Measurements from ENCODE around the gene GPC1. TPM values are rescaled to one million over a fixed set of nuclear protein-coding genes. Genes with fewer than 3 reads are reported as not detected.
A peak's percentile ranks its signal among the peaks of the same experiment; 100 is the strongest.
"Not testable (repeated sequence)": the region's sequence is repeated elsewhere in the genome, so short reads cannot be mapped to it uniquely, and the experiment has no call there.

The GPC1 gene
- total RNA-seq, 2 experiments from 2014 or later, result 5.8 to 7.9 TPM

DNA sequence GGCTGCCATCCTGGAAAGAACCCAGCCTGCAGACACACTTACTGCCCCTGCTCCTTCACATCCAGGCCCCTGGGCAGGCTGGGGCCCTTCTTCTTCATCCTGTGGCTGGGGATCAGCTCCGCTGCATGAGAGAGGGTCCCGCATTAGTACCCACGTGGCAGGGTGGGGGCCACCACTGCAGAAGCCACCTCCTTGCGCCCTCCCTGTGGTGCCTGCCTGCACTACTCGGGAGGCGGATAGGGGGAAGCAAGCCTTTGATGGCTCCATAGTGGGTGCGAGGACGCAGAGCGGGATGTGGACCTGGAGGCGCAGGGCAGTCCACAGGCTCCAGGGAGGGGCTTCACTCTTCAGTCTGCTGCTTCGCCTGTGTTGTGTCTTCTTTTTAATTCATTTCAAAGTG is 46.7 kb downstream of the GPC1 start:
- peak; percentile 12 for DNase-seq
- ChIA-PET POLR2A (no interaction called here), CTCF (no interaction called here)
- H3K27ac Mint-ChIP-seq, result no peak overlapping the region
- peaks cover 2% of the 10 kb centered on the region for H3K4me1 Mint-ChIP-seq
- no peaks in the 10 kb centered on the region for H3K27me3 Mint-ChIP-seq
- no peaks in the 10 kb centered on the region for H3K36me3 Mint-ChIP-seq (ENCODE audit: low read depth)
- H3K4me3 Mint-ChIP-seq, result no peak overlapping the region
- peaks cover 3% of the 10 kb centered on the region for H3K9me3 Mint-ChIP-seq

DNA sequence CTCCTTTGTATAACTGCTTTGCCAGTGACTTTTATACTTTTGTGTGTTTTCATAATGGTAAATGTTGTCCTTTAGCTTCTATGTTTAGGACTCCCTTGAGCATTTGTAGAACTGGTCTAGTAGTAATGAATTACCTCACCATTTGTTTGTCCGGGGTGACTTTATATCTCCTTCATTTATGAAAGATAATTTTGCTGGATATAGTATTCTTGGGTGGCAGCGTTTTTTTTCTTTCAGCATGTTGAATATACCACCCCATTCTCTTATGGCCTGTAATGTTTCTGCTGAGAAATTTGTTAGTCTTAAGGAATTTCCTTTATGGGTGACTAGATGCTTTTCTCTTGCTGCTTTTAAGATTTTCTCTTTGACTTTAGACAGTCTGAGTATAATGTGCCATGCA is 56.0 kb downstream of the GPC1 start:
- Mint-ChIP-seq H3K27me3 (peaks cover 3% of the 10 kb centered on the region), H3K4me1 (peaks cover 2% of the 10 kb centered on the region), H3K9me3 (peaks cover 35% of the 10 kb centered on the region), H3K4me3 (no peak overlapping the region), H3K27ac (no peak overlapping the region), H3K36me3 (ENCODE audit: low read depth) (peaks cover 7% of the 10 kb centered on the region)
- ChIA-PET CTCF (no interaction called here), POLR2A (no interaction called here)
- DNase-seq, result no peak

- peaks cover 24% of the 10 kb centered on the region for H3K9me3 Mint-ChIP-seq
- peaks cover 2% of the 10 kb centered on the region for H3K27me3 Mint-ChIP-seq
- peak; percentile 12 for DNase-seq
- ChIA-PET POLR2A (no interaction called here), CTCF (no interaction called here)
- no peak overlapping the region for H3K4me3 Mint-ChIP-seq
- H3K36me3 Mint-ChIP-seq (ENCODE audit: low read depth), result peaks cover 5% of the 10 kb centered on the region
- H3K4me1 Mint-ChIP-seq, result no peaks in the 10 kb centered on the region
- H3K27ac Mint-ChIP-seq, result no peak overlapping the region
Observed at GRCh38 chr2:240494194-240494793, 58.8 kb downstream of the GPC1 start.

- CTCF ChIA-PET; H3K27me3 Mint-ChIP-seq; H3K36me3 Mint-ChIP-seq (ENCODE audit: low read depth); H3K27ac Mint-ChIP-seq; H3K4me3 Mint-ChIP-seq; POLR2A ChIA-PET; H3K4me1 Mint-ChIP-seq: not testable (repeated sequence)
- DNase-seq, result peak; percentile 9
- peaks cover 21% of the 10 kb centered on the region for H3K9me3 Mint-ChIP-seq
Observed at GRCh38 chr2:240494942-240495341, 59.5 kb downstream of the GPC1 start.

DNA sequence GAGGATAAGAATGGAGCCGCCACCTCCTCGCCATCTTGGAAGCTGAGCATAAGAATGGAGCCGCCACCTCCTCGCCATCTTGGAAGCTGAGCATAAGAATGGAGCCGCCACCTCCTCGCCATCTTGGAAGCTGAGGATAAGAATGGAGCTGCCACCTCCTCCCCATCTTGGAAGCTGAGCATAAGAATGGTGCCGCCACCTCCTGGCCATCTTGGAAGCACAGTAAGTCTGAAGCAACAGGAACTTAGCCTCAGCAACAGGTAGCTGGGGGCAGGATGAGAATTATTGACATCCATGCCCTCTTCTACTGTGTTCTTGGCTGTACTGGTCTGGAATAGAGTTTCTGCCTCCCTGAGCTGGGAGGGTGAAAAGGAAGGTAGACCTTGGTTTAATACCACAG is 61.6 kb downstream of the GPC1 start:
- POLR2A ChIA-PET; H3K4me1 Mint-ChIP-seq; H3K27me3 Mint-ChIP-seq; H3K36me3 Mint-ChIP-seq (ENCODE audit: low read depth); H3K9me3 Mint-ChIP-seq; H3K27ac Mint-ChIP-seq; H3K4me3 Mint-ChIP-seq: not testable (repeated sequence)
- peak; percentile 11 for DNase-seq
- CTCF ChIA-PET, result interaction anchor here (1.6 to 2.7 kb wide), 2 partner anchors 16 to 18 kb away, joined by 3 to 10 read pairs; no protein-coding TSS in a partner anchor

GRCh38 chr2:240498171-240498957 is 62.9 kb downstream of the GPC1 start:
- Mint-ChIP-seq H3K27ac (no peak overlapping the region), H3K9me3 (peaks cover 3% of the 10 kb centered on the region), H3K4me1 (no peaks in the 10 kb centered on the region), H3K4me3 (no peak overlapping the region), H3K36me3 (ENCODE audit: low read depth) (peaks cover 4% of the 10 kb centered on the region), H3K27me3 (no peaks in the 10 kb centered on the region)
- ChIA-PET CTCF (interaction anchor here (2.7 kb wide), 1 partner anchor 16 kb away, joined by 10 read pairs; no protein-coding TSS in a partner anchor), POLR2A (interaction anchor here (0.5 kb wide), 1 partner anchor 104 kb away, joined by 3 read pairs; no protein-coding TSS in a partner anchor)
- DNase-seq, result no peak

GRCh38 chr2:240498958-240499260 is 63.4 kb downstream of the GPC1 start:
- DNase-seq, result no peak

DNA sequence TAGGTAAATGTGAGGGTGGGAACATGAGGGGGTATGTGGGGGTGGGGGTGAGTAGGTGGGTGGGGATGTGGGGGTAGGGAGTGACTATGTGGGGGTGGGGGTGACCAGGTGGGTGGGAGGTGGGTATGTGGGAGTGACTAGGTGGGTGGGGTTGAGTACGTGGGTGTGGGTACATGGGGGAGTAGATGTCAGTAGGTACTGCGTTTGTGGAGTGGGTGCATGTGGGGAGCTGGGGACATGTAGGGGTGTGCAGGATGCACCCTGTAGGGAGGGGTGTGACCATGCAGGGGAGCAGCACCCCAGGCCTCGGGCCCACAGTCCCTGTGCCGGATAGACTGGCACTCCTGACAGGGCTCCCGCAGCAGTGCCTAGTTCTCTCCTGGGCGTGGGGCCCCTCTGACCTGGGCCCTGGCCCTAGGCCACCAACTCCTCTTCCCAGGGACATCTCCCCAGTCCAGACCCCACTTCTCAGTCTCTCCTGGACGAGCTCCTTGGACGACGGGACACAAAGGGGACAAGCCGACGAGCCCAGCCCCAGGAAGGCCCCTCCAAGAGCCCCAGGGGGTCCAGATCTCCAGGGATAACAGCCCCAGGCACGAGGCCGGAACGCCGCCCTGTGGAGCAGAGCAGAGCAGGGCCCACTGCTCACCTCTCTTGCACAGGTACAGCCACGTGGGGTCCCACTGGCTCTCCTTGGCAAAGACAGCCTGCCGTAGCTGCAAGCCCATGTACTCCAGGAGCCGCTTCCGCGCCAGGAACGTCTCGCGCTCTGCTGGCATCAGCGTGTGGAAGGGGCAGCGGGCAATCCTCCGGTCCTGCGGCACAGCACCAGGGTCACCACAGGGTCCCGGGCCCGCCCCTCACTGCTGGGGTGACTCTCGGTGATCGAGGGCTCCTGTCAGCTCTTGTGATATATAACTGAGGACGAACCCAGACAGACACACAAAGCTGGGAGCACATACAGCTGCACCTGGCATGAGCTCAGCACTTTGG is 64.1 kb downstream of the GPC1 start:
- H3K9me3 Mint-ChIP-seq, result peaks cover 2% of the 10 kb centered on the region
- ChIA-PET CTCF (no interaction called here), POLR2A (no interaction called here)
- no peaks in the 10 kb centered on the region for H3K36me3 Mint-ChIP-seq (ENCODE audit: low read depth)
- H3K27ac Mint-ChIP-seq, result no peak overlapping the region
- no peaks in the 10 kb centered on the region for H3K27me3 Mint-ChIP-seq
- no peak overlapping the region for H3K4me3 Mint-ChIP-seq
- peak; percentile 13 for DNase-seq
- no peaks in the 10 kb centered on the region for H3K4me1 Mint-ChIP-seq

More at GRCh38 chr2:240498958-240499260, 63.4 kb downstream of the GPC1 start:
- Mint-ChIP-seq H3K27ac (no peak overlapping the region), H3K36me3 (ENCODE audit: low read depth) (no peaks in the 10 kb centered on the region), H3K4me3 (no peak overlapping the region), H3K9me3 (peaks cover 2% of the 10 kb centered on the region), H3K27me3 (no peaks in the 10 kb centered on the region), H3K4me1 (no peaks in the 10 kb centered on the region)
- POLR2A ChIA-PET, result interaction anchor here (0.5 kb wide), 1 partner anchor 103 kb away, joined by 3 read pairs; no protein-coding TSS in a partner anchor
- CTCF ChIA-PET, result no interaction called here

- Mint-ChIP-seq H3K4me1 (no peaks in the 10 kb centered on the region), H3K4me3 (no peak overlapping the region), H3K27ac (no peak overlapping the region), H3K36me3 (ENCODE audit: low read depth) (no peaks in the 10 kb centered on the region), H3K9me3 (no peaks in the 10 kb centered on the region), H3K27me3 (no peaks in the 10 kb centered on the region)
- POLR2A ChIA-PET, result no interaction called here
- DNase-seq, result peak; percentile 7
- CTCF ChIA-PET, result no interaction called here
Observed at GRCh38 chr2:240500561-240501423, 65.3 kb downstream of the GPC1 start.

GRCh38 chr2:240501531-240501991 is 66.1 kb downstream of the GPC1 start:
- ChIA-PET CTCF (no interaction called here), POLR2A (no interaction called here)
- DNase-seq, result no peak
- Mint-ChIP-seq H3K27ac (no peak overlapping the region), H3K36me3 (ENCODE audit: low read depth) (no peaks in the 10 kb centered on the region), H3K9me3 (no peaks in the 10 kb centered on the region), H3K27me3 (no peaks in the 10 kb centered on the region), H3K4me1 (no peaks in the 10 kb centered on the region), H3K4me3 (no peak overlapping the region)

GRCh38 chr2:240502059-240502429 is 66.6 kb downstream of the GPC1 start:
- ChIA-PET CTCF (no interaction called here), POLR2A (no interaction called here)
- Mint-ChIP-seq H3K27me3 (no peaks in the 10 kb centered on the region), H3K4me1 (no peaks in the 10 kb centered on the region), H3K4me3 (no peak overlapping the region), H3K27ac (no peak overlapping the region), H3K36me3 (ENCODE audit: low read depth) (no peaks in the 10 kb centered on the region), H3K9me3 (no peaks in the 10 kb centered on the region)
- no peak for DNase-seq

DNA sequence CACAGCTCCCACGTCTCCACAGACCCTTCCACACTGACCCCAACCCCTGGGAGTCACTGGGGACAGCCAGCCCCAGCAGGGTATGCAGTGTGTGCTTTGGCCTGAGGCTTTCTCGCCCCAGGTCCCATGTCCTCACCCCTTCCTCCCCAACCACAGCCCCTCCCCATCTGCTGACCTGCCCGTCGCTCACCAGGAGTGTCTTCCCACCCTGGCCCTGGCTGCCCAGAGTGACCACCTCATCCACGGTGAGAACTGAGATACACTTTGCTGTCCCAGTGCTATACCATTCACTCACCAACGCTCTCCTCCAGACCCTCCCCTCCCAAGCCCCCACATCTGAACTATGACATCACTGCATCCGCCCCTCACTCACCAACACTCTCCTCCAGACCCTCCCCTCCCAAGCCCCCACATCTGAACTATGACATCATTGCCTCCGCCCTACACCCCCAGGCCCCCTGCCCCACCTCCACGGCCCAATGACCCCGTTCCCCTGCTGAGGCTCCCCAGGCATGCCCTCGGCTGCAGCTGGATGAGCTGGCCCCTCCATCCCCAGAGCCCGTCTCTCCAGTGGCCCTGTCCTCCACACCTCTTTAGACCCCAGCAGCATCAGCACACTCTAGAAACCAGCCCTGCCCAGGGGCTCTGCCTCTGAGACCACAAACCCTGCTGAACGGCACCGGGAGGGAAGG is 67.1 kb downstream of the GPC1 start:
- H3K27me3 Mint-ChIP-seq, result no peaks in the 10 kb centered on the region
- CTCF ChIA-PET, result no interaction called here

More for the DNA sequence above, 67.1 kb downstream of the GPC1 start:
- no peak overlapping the region for H3K27ac Mint-ChIP-seq
- POLR2A ChIA-PET, result no interaction called here
- H3K4me3 Mint-ChIP-seq, result no peak overlapping the region
- no peaks in the 10 kb centered on the region for H3K36me3 Mint-ChIP-seq (ENCODE audit: low read depth)
- no peaks in the 10 kb centered on the region for H3K9me3 Mint-ChIP-seq
- no peak for DNase-seq
- H3K4me1 Mint-ChIP-seq, result no peaks in the 10 kb centered on the region

Data from activated CD4-positive, alpha-beta memory T cell treated with anti-CD3 and anti-CD28 coated beads, Interleukin-2, amount 10 ng/mL, durations not matched to agents 7 days and 5 days (primary cell).